AG04450 (cell line): ENCODE measurements around the gene NT5C3B. TPM values are rescaled to one million over a fixed set of nuclear protein-coding genes. Genes with fewer than 3 reads are reported as not detected.

Experiments used
- CTCF ChIA-PET: fragments of 300-600, 350-600 bp; formaldehyde crosslinking; extraction: SDS; loops from one replicate; lab custom pipeline; 2022; ENCODE audit warnings: antibody characterized with exemption, inconsistent platforms; lab: Charles Lee
- POLR2A ChIA-PET: fragments of 350-600 bp; formaldehyde crosslinking; extraction: SDS; loops from one replicate; lab custom pipeline; 2021; ENCODE audit warnings: antibody characterized with exemption, inconsistent platforms; lab: Yijun Ruan, JAX
- DNase-seq: peaks from one replicate; pipeline ENCODE4 v3.0.0-alpha.2; 2011; ENCODE audit warnings: low read depth, low spot score
- H3K27ac ChIP-seq: one replicate; pipeline ENCODE4 v1.5.1; 2012; ENCODE audit warnings: low read depth, low read length, control low read depth
- H3K27me3 ChIP-seq: one replicate; pipeline ENCODE4 v1.6.0; 2012; ENCODE audit warnings: low read length; ENCODE audit not compliant: control insufficient read depth, insufficient read depth
- H3K4me3 ChIP-seq: 2 replicates; pipeline ENCODE4 v1.5.1; 2011; ENCODE audit warnings: mild to moderate bottlenecking, low read depth, low read length, control low read depth
- H3K9me3 ChIP-seq: 2 replicates; pipeline ENCODE4 v1.5.1; 2012; ENCODE audit warnings: low read length; ENCODE audit not compliant: control insufficient read depth, insufficient read depth
- polyA plus RNA-seq: library from polyadenylated mRNA; depleted of rRNA; stranded (reverse); fragments of >200 nt; gene quantifications from 2 replicates; pipeline ENCODE4 v1.2.3, GENCODE V29; 2011
- TF ChIP-seq, protein P1 (sequence below): IDR thresholded peaks from 2 replicates; pipeline ENCODE4 v1.5.1; 2011; ENCODE audit warnings: low read depth, low read length, control low read depth, inconsistent platforms

NT5C3B gene
- polyA plus RNA-seq, 1 experiment, result 106 TPM

DNA sequence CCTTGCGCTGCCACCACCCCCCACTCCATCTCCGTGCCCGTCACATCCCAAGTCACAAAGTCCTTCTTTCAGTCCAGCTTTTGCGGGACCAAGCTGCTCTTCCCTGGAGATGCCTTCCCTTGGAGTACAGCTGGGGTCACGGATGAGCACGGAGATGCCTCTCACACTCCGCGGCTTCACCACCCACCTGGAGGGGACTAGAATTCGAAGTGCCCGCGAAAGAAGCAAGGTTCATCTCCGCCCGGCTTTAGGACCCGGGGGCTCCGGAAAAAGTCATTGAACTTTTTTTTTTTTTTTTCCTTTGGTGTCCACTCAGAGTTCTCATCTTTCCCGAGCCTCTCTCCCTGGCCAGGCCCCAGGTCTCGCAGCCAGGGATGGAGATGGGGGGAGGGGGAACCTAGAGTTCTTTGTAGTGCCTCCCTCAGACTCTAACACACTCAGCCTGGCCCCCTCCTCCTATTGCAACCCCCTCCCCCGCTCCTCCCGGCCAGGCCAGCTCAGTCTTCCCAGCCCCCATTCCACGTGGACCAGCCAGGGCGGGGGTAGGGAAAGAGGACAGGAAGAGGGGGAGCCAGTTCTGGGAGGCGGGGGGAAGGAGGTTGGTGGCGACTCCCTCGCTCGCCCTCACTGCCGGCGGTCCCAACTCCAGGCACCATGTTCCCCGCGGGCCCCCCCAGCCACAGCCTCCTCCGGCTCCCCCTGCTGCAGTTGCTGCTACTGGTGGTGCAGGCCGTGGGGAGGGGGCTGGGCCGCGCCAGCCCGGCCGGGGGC, 23.5 kb downstream of the NT5C3B start, which contains the start of gene FKBP10:
Gene FKBP10 (plus strand): TSS at position 624 of the 771 bp plus-strand sequence. CDS start 31 bp downstream, at position 655.
- ChIA-PET POLR2A (interaction anchor here (0.5 to 1.2 kb wide), 9 partner anchors 12 to 1010 kb away, joined by 3 to 7 read pairs (median 3); partner anchors contain the start of genes JUP, KLHL11 and ODAD4), CTCF (interaction anchor here (0.9 to 1.6 kb wide), 5 partner anchors 26 to 75 kb away, joined by 3 to 5 read pairs (median 4); partner anchors contain the start of gene JUP)
- no peaks in the 10 kb centered on the region for H3K27me3 ChIP-seq
- peak within 1 kb of the TSS; percentile 87 for H3K4me3 ChIP-seq
- H3K27ac ChIP-seq, result peak within 1 kb of the TSS; percentile 83
- TF ChIP-seq, protein P1, sequence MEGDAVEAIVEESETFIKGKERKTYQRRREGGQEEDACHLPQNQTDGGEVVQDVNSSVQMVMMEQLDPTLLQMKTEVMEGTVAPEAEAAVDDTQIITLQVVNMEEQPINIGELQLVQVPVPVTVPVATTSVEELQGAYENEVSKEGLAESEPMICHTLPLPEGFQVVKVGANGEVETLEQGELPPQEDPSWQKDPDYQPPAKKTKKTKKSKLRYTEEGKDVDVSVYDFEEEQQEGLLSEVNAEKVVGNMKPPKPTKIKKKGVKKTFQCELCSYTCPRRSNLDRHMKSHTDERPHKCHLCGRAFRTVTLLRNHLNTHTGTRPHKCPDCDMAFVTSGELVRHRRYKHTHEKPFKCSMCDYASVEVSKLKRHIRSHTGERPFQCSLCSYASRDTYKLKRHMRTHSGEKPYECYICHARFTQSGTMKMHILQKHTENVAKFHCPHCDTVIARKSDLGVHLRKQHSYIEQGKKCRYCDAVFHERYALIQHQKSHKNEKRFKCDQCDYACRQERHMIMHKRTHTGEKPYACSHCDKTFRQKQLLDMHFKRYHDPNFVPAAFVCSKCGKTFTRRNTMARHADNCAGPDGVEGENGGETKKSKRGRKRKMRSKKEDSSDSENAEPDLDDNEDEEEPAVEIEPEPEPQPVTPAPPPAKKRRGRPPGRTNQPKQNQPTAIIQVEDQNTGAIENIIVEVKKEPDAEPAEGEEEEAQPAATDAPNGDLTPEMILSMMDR, result no peak
- H3K9me3 ChIP-seq, result peaks cover 6% of the 10 kb centered on the region; the same call in 1 of the 2 replicates
- peak; percentile 80 for DNase-seq

DNA sequence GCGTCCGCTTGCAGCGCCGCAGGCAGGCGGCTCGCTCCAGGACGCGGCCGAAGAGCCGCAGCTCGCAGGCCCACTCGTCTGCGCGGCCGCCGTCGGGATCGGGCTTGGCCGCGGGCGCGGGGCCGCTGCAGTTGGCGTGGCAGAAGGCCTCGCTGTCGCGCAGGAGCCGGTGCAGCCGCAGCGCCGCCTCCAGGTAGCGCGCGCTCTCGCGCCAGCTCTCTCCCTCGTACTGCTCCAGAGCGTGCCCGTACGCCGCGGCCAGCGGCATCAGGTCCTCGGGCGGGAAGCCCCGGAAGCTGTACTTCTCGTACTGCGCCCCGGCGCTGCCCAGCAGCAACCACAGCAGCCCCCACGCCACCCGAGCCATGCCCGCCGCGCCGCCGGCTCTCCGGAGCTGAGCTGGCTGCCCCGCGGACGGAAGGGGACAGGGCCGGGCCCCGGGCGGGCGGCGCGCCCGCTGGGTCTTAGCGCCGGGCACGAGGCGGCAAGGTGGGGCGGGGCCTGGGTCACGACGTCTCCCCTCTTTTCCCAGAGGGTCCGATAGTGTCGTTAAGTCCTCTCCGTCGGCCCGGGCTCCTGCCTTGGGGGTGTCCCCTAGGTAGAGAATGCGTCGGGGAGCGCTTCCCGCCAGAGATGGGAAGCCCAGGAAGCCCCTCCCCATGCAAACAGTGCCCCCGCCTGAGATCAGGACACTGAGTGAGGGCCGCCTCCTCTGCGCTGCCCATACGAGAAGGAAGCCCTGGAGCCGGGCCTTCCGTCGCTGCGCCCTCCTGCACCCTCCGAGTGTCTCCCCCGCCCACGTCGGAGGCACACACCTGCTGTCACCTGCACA, 24.3 kb downstream of the NT5C3B start, which contains the start of gene P3H4:
Gene P3H4 (minus strand): TSS at position 401 of the 832 bp plus-strand sequence. CDS start 34 bp downstream, at position 367.
- Histone ChIP-seq H3K4me3 (peak within 1 kb of the TSS; percentile 87), H3K27me3 (no peaks in the 10 kb centered on the region), H3K9me3 (peaks cover 6% of the 10 kb centered on the region; the same call in 1 of the 2 replicates), H3K27ac (peak within 1 kb of the TSS; percentile 83)
- ChIA-PET POLR2A (interaction anchor here (0.5 to 1.8 kb wide), 13 partner anchors 9 to 123 kb away, joined by 3 to 8 read pairs (median 4); partner anchors contain the start of genes ACLY, EIF1, JUP and KLHL11), CTCF (interaction anchor here (0.7 to 2.8 kb wide), 10 partner anchors 10 to 115 kb away, joined by 3 to 20 read pairs (median 4); partner anchors contain the start of gene JUP)
- DNase-seq, result no peak
- TF ChIP-seq, protein P1, result peak; percentile 62

DNA sequence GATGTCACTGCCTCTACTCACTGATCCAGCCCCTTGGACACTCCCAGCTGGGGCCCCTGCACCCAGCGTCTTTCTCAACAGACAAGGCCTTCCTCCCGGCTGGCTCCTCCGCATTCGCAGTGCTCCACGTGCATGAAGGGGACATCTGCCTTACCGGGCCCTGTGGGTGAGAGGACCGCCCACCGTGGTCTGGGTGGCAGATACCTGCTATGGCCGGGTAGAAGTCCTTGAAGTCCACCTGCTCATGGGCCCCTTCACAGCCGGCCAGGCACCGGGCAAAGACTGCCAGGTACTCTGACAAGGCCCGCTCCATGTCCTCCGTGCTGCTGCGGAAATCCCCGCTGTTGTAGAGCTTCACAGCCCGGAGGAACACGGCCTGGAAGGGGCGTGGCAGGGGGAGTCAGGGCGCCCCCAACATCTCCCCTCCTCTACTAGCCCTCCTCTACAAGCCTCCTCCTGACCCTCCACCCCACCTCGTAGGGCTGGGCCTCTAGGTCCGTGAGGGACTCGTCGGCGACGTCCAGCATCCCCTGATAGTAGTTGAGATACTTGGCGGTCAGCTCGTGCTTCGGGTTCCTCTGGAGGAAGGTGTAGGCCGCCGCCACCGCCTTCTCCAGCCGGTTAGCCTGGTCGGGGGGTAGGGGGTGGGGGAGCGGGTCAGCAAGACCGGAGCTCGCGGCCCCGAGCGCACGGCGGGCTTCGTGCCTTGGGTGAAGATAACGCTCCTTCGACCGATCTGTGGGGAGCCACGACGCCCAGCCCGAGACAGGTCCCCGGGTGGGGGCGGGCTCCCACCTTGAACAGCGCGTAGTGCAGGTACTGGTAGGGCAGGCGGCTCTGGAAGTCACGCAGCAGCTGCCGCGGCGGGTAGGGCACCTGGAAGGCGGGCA, 25.1 kb downstream of the NT5C3B start:
- TF ChIP-seq, protein P1, result no peak
- POLR2A ChIA-PET, result interaction anchor here (0.9 to 1.8 kb wide), 7 partner anchors 10 to 122 kb away, joined by 3 to 8 read pairs (median 4); partner anchors contain the start of genes ACLY, EIF1, JUP and KLHL11
- DNase-seq, result no peak
- Histone ChIP-seq H3K27me3 (no peaks in the 10 kb centered on the region), H3K4me3 (peak overlapping the region; percentile 87), H3K9me3 (peaks cover 6% of the 10 kb centered on the region; the same call in 1 of the 2 replicates), H3K27ac (peak overlapping the region; percentile 31)
- CTCF ChIA-PET, result interaction anchor here (0.8 to 2.8 kb wide), 10 partner anchors 10 to 149 kb away, joined by 3 to 20 read pairs (median 4); no protein-coding TSS in a partner anchor

DNA sequence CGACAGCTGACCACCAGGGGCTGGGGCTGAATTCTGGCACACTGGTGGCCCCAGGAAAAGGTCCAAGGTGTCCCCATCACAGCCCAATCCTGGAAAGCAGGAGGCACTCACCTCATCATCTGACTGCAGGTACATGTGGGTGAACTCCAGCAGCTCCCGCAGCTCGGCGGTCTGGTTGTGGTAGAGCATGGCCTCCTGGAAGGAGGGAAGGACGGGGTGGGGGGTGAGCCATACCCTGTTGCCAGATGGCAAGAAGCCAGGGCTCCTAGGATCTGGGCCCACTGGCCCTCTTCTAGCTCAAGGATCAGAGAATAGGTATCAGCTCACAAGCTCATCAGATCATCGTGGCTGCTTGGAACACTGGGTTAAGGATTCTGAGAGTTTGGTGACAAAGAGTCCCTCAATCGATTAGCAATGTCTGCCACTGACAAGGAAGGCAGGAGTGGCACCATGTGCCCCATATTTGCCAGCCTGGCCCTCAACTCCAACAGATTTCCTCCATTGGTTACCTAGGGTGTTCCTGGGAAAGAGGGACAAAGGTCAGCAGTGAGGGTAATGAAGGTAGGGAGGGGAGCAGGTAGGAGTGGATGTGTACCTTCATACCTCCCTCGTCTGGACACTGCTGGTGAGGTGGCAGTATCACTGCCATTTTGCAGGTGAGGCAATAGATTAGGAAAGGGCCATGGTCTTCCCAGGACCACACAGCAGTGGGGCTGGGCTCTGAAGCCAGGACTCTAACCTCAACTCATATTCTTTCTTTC, 29.2 kb downstream of the NT5C3B start:
- TF ChIP-seq, protein P1, result no peak
- no peak for DNase-seq
- no peaks in the 10 kb centered on the region for H3K27me3 ChIP-seq
- no peak overlapping the region for H3K27ac ChIP-seq
- peaks cover 6% of the 10 kb centered on the region; the same call in 1 of the 2 replicates for H3K9me3 ChIP-seq
- POLR2A ChIA-PET, result no interaction called here
- CTCF ChIA-PET, result interaction anchor here (0.6 kb wide), 1 partner anchor 104 kb away, joined by 4 read pairs; no protein-coding TSS in a partner anchor
- H3K4me3 ChIP-seq, result no peak overlapping the region
